ENCODE results near the gene GTF2H1. TPM values are rescaled to one million over a fixed set of nuclear protein-coding genes. Genes with fewer than 3 reads are reported as not detected.

Gene GTF2H1
- total and polyA plus RNA-seq, 11 donors, result 11.1 to 37.2 (median 25.4) TPM

GRCh38 chr11:18368221-18368620 lies 45.9 kb downstream of the GTF2H1 start:
- WGBS, 4 donors, result 73 to 83% (median 80%) methylated on average over 2 of the region's 2 CpGs
- Histone ChIP-seq H3K4me3 (no peak overlapping the region), H3K27ac (no peak overlapping the region), H3K4me1 (no peaks in the 10 kb centered on the region), H3K36me3 (peaks cover 0 to 56% (median 47%) of the 10 kb centered on the region in 9 donors), H3K9me3 (no peaks in the 10 kb centered on the region), H3K27me3 (no peaks in the 10 kb centered on the region)
- TF ChIP-seq CTCF (IDR thresholded peaks at IDR 0.05) (no peak), POLR2A (IDR thresholded peaks at IDR 0.05) (no peak)
- intact Hi-C loops (cut with DNase I), result loop anchor here in 1 of 10 donors (10.0 kb wide), 1 partner anchor 47 kb away; the partner anchor contains the start of gene LDHC
- no peak for ATAC-seq
- no peak for DNase-seq

- ATAC-seq (no peak), DNase-seq (no peak)
- Histone ChIP-seq H3K27me3 (no peaks in the 10 kb centered on the region), H3K4me3 (no peak overlapping the region), H3K9me3 (no peaks in the 10 kb centered on the region), H3K4me1 (no peaks in the 10 kb centered on the region), H3K27ac (no peak overlapping the region), H3K36me3 (peaks cover 0 to 45% (median 35%) of the 10 kb centered on the region in 9 donors)
- TF ChIP-seq CTCF (IDR thresholded peaks at IDR 0.05) (no peak), POLR2A (IDR thresholded peaks at IDR 0.05) (no peak)
- WGBS, 4 donors, result 77 to 88% (median 81%) methylated on average over 2 of the region's 2 CpGs
- intact Hi-C loops (cut with DNase I), result loop anchor here in 1 of 10 donors (10.0 kb wide), 1 partner anchor 45 kb away; the partner anchor contains the start of gene LDHC
Observed at GRCh38 chr11:18369398-18369797, 47.0 kb downstream of the GTF2H1 start.

GRCh38 chr11:18371279-18371678 lies 48.9 kb downstream of the GTF2H1 start:
- DNase-seq (no peak), ATAC-seq (no peak)
- Histone ChIP-seq H3K4me1 (no peaks in the 10 kb centered on the region), H3K9me3 (no peaks in the 10 kb centered on the region), H3K4me3 (no peak overlapping the region), H3K27me3 (no peaks in the 10 kb centered on the region), H3K36me3 (peaks cover 0 to 26% (median 16%) of the 10 kb centered on the region in 9 donors), H3K27ac (no peak overlapping the region)
- WGBS, 4 donors, result 86 to 90% (median 86%) methylated on average over 2 of the region's 2 CpGs
- TF ChIP-seq POLR2A (IDR thresholded peaks at IDR 0.05) (no peak), CTCF (IDR thresholded peaks at IDR 0.05) (no peak)
- intact Hi-C loops (cut with DNase I), result no loop called here

GRCh38 chr11:18372201-18372600 lies 49.8 kb downstream of the GTF2H1 start:
- no peaks in the 10 kb centered on the region for H3K9me3 ChIP-seq
- no peak for ATAC-seq
- no peak overlapping the region for H3K27ac ChIP-seq
- no peak overlapping the region for H3K4me3 ChIP-seq
- H3K36me3 ChIP-seq, result peaks cover 0 to 17% (median 7%) of the 10 kb centered on the region in 9 donors
- intact Hi-C loops (cut with DNase I), result no loop called here
- WGBS, 4 donors, result 91 to 96% (median 96%) methylated on average over 2 of the region's 2 CpGs
- no peaks in the 10 kb centered on the region for H3K4me1 ChIP-seq
- H3K27me3 ChIP-seq, result no peaks in the 10 kb centered on the region
- no peak for TF ChIP-seq POLR2A (IDR thresholded peaks at IDR 0.05)
- TF ChIP-seq CTCF (IDR thresholded peaks at IDR 0.05), result no peak
- no peak for DNase-seq
